Measurements from ENCODE around the gene GGTA1. TPM values are rescaled to one million over a fixed set of nuclear protein-coding genes. Genes with fewer than 3 reads are reported as not detected.

The GGTA1 gene
- total RNA-seq, 1 donor from 2014 or later, result not detected

- DNase-seq, result no peak
- Mint-ChIP-seq H3K4me3 (ENCODE audit: unreplicated experiment) (no peak overlapping the region), H3K36me3 (ENCODE audit: unreplicated experiment) (no peaks in the 10 kb centered on the region), H3K4me1 (ENCODE audit: low read depth, unreplicated experiment) (no peaks in the 10 kb centered on the region), H3K9me3 (ENCODE audit: unreplicated experiment) (no peaks in the 10 kb centered on the region), H3K27me3 (ENCODE audit: unreplicated experiment) (no peaks in the 10 kb centered on the region), H3K27ac (ENCODE audit: unreplicated experiment) (no peak overlapping the region)
- TF ChIP-seq, protein P1, sequence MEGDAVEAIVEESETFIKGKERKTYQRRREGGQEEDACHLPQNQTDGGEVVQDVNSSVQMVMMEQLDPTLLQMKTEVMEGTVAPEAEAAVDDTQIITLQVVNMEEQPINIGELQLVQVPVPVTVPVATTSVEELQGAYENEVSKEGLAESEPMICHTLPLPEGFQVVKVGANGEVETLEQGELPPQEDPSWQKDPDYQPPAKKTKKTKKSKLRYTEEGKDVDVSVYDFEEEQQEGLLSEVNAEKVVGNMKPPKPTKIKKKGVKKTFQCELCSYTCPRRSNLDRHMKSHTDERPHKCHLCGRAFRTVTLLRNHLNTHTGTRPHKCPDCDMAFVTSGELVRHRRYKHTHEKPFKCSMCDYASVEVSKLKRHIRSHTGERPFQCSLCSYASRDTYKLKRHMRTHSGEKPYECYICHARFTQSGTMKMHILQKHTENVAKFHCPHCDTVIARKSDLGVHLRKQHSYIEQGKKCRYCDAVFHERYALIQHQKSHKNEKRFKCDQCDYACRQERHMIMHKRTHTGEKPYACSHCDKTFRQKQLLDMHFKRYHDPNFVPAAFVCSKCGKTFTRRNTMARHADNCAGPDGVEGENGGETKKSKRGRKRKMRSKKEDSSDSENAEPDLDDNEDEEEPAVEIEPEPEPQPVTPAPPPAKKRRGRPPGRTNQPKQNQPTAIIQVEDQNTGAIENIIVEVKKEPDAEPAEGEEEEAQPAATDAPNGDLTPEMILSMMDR (IDR thresholded peaks at IDR 0.05; ENCODE audit: partially characterized antibody, unreplicated experiment), result no peak
These were observed 49.9 kb downstream of the GGTA1 start for GRCh38 chr9:121449786-121450185.

GRCh38 chr9:121447321-121447834 lies 52.3 kb downstream of the GGTA1 start:
- DNase-seq, result no peak
- TF ChIP-seq, protein P1 (IDR thresholded peaks at IDR 0.05; ENCODE audit: partially characterized antibody, unreplicated experiment), result no peak
- no peak overlapping the region for H3K4me3 Mint-ChIP-seq (ENCODE audit: unreplicated experiment)
- H3K36me3 Mint-ChIP-seq (ENCODE audit: unreplicated experiment), result no peaks in the 10 kb centered on the region
- no peaks in the 10 kb centered on the region for H3K9me3 Mint-ChIP-seq (ENCODE audit: unreplicated experiment)
- no peaks in the 10 kb centered on the region for H3K27me3 Mint-ChIP-seq (ENCODE audit: unreplicated experiment)
- no peak overlapping the region for H3K27ac Mint-ChIP-seq (ENCODE audit: unreplicated experiment)
- no peaks in the 10 kb centered on the region for H3K4me1 Mint-ChIP-seq (ENCODE audit: low read depth, unreplicated experiment)

GRCh38 chr9:121445986-121446385 lies 53.7 kb downstream of the GGTA1 start:
- no peak for DNase-seq
- no peaks in the 10 kb centered on the region for H3K4me1 Mint-ChIP-seq (ENCODE audit: low read depth, unreplicated experiment)
- H3K9me3 Mint-ChIP-seq (ENCODE audit: unreplicated experiment), result no peaks in the 10 kb centered on the region
- H3K27me3 Mint-ChIP-seq (ENCODE audit: unreplicated experiment), result no peaks in the 10 kb centered on the region
- no peak overlapping the region for H3K4me3 Mint-ChIP-seq (ENCODE audit: unreplicated experiment)
- no peak overlapping the region for H3K27ac Mint-ChIP-seq (ENCODE audit: unreplicated experiment)
- no peaks in the 10 kb centered on the region for H3K36me3 Mint-ChIP-seq (ENCODE audit: unreplicated experiment)
- TF ChIP-seq, protein P1 (IDR thresholded peaks at IDR 0.05; ENCODE audit: partially characterized antibody, unreplicated experiment), result no peak

DNA sequence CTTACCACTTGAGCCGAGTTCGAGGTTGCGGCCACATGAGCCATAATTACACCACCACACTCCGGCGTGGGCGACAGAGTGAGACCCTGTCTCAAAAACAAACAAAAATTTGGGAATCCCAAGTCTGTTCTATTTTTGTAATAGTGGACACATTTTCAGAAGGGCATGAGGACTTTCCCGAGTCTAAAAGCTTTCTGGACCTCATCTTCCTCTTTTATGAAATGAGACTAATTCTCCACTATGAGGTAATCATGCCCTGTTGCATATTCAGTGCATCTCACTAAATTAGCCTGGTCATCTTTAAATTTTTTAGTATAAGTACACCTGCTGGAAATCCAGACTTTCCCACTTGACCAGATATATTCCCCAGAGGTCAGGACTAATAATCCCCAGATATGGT lies 55.7 kb downstream of the GGTA1 start:
- no peaks in the 10 kb centered on the region for H3K9me3 Mint-ChIP-seq (ENCODE audit: unreplicated experiment)

DNA sequence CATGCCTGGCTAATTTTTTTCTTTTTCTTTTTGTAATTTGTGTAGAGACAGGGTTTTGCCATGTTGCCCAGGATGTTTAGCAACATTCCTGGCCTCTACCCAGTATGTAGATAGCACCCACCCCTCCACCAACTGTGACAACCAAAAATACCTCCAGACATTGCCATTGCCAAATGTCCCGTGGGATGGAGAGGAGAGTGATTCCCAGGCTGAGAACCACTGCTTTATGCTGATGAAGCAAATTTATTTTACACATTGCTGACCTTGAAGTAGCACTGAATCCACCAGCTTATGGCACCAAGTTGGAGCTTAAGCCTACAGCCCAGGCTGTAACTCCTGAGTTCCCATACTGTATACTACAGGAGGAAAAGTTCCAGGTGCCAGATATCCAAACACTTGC lies 58.5 kb downstream of the GGTA1 start:
- H3K4me3 Mint-ChIP-seq (ENCODE audit: unreplicated experiment), result no peak overlapping the region
- no peaks in the 10 kb centered on the region for H3K4me1 Mint-ChIP-seq (ENCODE audit: low read depth, unreplicated experiment)
- H3K27ac Mint-ChIP-seq (ENCODE audit: unreplicated experiment), result no peak overlapping the region
- H3K27me3 Mint-ChIP-seq (ENCODE audit: unreplicated experiment), result no peaks in the 10 kb centered on the region
- TF ChIP-seq, protein P1 (IDR thresholded peaks at IDR 0.05; ENCODE audit: partially characterized antibody, unreplicated experiment), result no peak
- no peaks in the 10 kb centered on the region for H3K36me3 Mint-ChIP-seq (ENCODE audit: unreplicated experiment)
- no peak for DNase-seq
- H3K9me3 Mint-ChIP-seq (ENCODE audit: unreplicated experiment), result no peaks in the 10 kb centered on the region

More for the DNA sequence above, 55.7 kb downstream of the GGTA1 start:
- Mint-ChIP-seq H3K4me1 (ENCODE audit: low read depth, unreplicated experiment) (no peaks in the 10 kb centered on the region), H3K27me3 (ENCODE audit: unreplicated experiment) (no peaks in the 10 kb centered on the region), H3K4me3 (ENCODE audit: unreplicated experiment) (no peak overlapping the region), H3K36me3 (ENCODE audit: unreplicated experiment) (no peaks in the 10 kb centered on the region), H3K27ac (ENCODE audit: unreplicated experiment) (no peak overlapping the region)
- DNase-seq, result no peak
- TF ChIP-seq, protein P1 (IDR thresholded peaks at IDR 0.05; ENCODE audit: partially characterized antibody, unreplicated experiment), result no peak

All from glutamatergic neuron (in vitro differentiated cells).